Stimulated activated naive CD8-positive, alpha-beta T cell treated with anti-CD3 and anti-CD28 coated beads, Interleukin-15, Interleukin-2, amounts not matched to agents 100 U/mL and 50 U/mL, for 24 hours (primary cell): ENCODE data around the gene STXBP1.
A peak's percentile ranks its signal among the peaks of the same experiment; 100 is the strongest.
"Not testable (repeated sequence)": the region's sequence is repeated elsewhere in the genome, so short reads cannot be mapped to it uniquely, and the experiment has no call there.

Source experiments
- ATAC-seq: fragments of 150-1000 bp; cut with Tn5 transposase; one replicate; pipeline ENCODE4 v1.10.0; 2021
- DNase-seq: peaks from one replicate; pipeline ENCODE4 v3.0.0; 2021

Gene STXBP1

DNA sequence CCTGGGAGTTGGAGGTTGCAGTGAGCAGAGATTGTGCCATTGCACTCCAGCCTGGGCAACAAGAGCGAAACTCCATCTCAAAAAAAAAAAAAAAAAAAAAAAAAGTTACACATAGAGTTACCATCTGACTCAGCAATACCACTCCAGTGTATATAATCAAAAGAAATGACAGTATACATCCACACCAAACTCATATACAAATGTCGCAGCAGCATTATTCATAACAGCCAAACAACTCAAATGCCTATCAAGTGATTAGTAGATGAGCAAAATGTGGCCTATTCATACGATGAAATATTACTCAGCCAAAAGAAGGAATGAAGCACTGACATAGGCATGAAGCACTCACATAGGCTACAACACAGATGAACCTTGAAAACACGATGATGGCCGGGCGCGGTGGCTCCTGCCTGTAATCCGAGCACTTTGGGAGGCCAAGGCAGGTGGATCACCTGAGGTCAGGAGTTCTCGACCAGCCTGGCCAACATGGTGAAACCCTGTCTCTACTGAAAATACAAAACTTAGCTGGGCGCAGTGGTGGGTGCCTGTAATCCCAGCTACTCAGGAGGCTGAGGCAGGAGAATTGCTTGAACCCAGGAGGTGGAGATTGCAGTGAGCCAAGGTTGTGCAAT, 9.4 kb downstream of the STXBP1 start:
- DNase-seq, ATAC-seq: not testable (repeated sequence)

- ATAC-seq (no peak), DNase-seq (no peak)
These were observed 14.8 kb downstream of the STXBP1 start for GRCh38 chr9:127626752-127627493.

- no peak for ATAC-seq
- no peak for DNase-seq
These were observed 15.4 kb downstream of the STXBP1 start for GRCh38 chr9:127627494-127627855.

DNA sequence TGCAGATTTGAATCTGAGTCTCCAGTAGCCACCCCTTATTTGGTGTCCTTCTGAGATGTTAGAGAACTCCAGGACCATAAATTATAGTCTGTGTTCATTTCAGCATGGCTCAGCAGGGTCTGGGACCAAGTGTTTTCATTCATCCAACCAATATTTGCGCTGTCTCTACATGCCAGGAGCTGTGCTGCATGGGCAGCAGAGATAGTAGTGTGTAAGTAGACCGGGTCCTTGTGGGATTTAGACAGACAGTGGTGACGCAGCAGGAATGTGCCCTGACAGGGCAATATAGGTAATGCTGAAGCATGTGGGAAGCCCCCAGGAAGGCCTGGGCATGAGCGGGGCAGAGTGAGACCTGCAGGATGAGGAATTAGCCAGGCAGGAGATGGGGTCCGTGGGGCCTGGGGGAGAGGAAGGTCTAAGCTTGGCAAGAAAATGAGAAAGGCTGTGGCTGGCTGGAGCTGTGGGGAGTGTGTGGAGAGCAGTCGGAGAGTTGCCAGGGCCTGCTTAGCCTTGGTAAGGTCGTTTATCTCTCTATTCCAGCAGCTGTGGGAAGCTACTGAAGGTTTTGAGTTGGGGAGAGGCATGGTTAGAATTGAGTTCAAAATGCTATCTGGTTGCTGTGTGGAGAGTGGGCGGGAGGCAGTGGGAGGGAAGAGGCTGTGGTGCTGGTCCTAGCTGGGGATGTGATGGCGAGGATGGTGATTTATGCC, 16.8 kb downstream of the STXBP1 start:
- DNase-seq, result no peak

DNA sequence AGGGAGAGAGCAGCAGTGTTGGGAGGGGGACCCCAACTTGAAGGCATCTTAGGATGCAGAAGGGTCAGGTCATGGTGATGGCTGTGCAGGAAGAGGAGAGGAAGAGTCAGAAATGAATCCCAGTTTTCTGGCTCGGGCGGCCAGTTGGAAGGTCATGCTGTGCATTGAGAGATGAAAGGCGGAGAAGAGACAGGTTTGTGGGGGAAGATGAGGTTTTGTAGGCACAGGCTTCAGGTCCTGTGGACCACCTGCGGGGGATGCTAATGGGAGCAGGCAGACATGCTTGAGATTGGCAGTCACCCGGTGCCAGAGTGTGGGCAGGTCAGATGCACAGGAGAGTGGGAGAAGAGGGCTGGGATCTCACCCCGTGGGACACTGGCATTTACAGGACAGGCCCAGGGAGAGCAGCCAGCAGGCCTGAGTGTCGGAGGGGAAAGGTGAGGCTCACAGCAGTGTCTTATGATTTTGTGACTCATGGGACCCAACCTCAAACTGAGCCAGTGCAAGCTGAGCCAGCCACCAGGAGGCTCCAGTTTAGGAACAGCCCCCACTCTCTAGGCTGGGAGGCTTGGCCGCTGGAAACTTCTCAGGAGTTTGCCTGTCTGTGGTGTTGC, 17.5 kb downstream of the STXBP1 start:
- DNase-seq (peak; percentile 13), ATAC-seq (peak; percentile 81)

More for the DNA sequence above, 16.8 kb downstream of the STXBP1 start:
- ATAC-seq, result no peak

DNA sequence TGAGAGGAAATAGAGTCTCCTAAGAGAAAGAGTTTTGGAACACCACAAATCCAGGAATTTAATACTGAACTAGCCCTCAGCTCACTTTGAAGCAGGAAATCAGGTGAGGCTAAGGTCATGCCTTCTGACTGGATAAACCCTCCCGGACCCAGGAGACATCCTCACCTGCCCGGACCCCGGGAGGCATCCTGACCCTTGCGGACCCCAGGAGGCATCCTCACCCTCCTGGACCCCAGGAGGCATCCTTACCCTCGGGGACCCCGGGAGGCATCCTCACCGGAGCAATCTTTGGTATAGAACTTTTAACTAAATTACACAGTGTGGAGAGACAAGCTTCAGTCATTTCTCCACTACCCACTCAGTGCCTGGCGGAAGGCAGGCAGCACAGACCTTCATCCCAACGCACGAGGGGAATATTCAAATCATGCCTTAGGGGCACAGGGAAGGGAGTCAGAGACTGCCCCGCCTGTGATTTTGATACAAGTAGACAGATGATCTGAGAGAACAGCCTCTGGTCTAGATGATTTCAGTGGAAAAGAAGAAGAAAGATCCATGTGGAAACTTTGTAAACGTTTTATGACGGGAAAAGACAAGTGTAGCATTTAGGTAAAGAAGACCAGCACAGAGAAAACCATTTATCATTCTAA, 21.3 kb downstream of the STXBP1 start:
- DNase-seq, result no peak
- ATAC-seq, result no peak

DNA sequence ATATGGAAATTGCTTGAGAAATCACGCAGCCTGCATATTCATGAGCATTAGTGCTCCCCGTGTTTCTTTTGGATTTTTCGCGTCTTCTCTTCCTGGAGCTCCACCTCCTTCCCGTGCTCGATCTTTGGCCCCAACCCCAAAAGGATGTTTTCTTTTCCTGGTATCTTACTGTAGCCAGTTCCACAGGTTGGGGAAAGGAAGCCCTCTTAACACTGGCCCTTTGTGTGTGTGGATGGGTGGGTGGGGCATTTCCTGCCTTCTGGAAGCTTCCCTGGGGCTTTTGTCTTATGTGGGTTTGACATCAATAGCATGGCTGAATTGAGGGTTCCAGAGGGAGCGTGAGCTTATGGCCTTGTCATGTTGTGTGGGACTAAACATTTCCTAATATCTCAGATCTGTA, 21.9 kb downstream of the STXBP1 start:
- no peak for DNase-seq
- no peak for ATAC-seq

DNA sequence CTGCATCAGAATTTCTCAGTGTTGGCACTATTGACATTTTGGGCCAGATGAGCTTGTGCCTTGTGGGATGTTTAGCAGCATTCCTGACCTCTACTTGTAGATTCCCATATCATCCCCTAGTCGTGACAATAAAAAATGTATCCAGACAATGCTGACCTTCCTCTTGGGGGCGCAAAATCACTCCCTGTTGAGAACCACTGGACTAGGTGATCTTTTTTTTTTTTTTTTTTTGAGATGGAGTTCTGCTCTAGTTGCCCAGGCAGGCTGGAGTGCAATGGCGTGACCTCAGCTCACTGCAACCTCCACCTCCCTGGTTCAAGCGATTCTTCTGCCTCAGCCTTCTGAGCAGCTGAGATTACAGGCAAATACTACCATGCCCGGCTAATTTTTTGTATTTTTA, 22.6 kb downstream of the STXBP1 start:
- ATAC-seq (no peak), DNase-seq (no peak)

GRCh38 chr9:127635201-127635735, 23.2 kb downstream of the STXBP1 start:
- no peak for DNase-seq
- ATAC-seq, result no peak

DNA sequence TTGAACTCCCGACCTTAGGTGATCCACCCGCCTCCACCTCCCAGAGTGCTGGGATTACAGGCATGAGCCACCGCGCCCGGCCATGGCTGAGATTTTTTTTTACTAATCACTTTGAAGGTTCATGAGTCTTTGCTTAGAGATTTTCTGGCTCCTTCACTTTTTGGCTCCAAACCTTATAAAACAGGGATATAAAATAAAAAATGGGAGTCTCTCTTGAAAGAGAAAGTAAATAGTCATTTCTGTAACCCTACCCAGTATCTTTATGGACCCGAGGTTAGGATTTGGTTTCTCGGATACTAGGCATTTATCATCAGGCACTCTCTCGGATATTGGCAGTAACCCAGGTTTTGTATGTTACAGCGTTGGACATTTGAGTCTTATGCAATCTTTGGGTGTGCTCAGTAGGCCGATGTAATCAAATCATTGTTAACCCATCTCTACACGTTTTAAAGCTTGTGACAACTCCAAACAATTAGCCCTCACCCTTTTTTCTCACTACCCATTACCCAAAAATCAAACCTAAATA, 25.3 kb downstream of the STXBP1 start:
- DNase-seq (no peak), ATAC-seq (no peak)

- no peak for DNase-seq
- no peak for ATAC-seq
These were observed 28.9 kb downstream of the STXBP1 start for GRCh38 chr9:127640908-127641545.

DNA sequence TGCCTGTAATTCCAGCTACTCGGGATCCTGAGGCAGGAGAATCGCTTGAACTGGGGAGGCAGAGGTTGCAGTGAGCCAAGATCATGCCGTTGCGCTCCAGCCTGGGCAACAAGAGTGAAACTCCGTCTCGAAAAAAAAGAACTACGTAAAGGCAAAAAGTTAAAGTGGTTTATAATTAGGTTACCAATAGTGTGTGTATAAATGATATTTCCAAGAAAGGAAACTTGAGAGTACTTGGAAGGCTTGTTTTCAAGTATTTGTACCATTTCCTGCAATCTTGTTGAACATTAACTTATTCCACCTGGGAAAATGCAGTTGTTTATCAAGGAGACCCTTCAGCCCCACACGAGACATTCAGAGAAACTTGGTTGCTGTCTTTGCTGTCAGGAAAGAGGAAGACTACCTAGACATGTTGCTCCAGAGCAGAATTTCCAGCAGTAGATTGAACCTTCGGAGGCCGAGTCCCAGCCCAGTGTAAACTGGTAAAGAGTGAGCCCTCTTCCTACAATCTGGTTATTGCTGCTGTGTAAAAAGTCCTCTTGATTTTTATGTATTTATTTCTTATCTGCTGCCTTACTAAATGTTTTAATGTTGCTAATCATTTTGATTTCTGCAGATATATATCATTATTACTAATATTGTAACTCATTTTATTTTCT, 30.1 kb downstream of the STXBP1 start:
- no peak for DNase-seq
- ATAC-seq, result no peak

GRCh38 chr9:127644146-127644827, 32.2 kb downstream of the STXBP1 start:
- ATAC-seq (no peak), DNase-seq (no peak)

DNA sequence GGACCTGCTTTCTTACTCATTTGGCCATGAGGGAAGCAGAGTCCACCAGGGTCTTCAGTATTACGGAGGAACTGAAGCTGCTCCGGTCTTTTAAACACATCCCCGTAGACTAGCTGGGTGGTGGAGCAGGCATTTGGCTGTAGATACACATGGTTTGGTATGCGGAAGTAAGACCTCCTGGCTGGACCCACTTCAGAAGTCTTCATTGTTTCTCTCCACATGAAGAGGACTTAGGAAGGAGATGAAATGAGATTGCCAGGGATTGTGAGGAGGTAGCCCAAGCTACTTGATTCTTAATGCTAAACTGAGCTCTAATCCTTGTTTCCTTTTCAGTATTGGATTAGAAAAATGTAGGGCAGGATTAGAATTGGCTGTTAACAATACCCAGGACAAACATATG, 32.9 kb downstream of the STXBP1 start:
- ATAC-seq (no peak), DNase-seq (no peak)

GRCh38 chr9:127647451-127647850, 35.4 kb downstream of the STXBP1 start:
- DNase-seq (no peak), ATAC-seq (no peak)

DNA sequence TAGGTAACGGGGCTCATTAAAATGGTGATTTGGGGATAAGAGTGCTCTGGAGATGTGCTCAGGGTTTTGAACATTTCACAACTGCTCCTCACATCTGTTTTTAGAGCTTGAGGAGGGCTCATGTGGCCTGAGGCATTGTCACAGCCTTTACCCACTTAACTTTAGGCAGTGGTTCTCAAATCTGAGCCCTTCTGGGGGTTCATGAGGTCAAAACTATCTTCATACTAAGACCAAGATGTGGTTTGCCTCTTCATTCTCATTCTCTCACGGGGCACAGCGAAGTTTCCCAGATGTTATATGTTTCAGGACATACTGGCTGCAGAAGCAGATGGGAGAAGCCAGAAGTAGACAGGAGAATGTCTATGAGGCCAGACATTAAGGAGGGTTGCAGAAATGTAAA, 38.4 kb downstream of the STXBP1 start:
- no peak for DNase-seq
- ATAC-seq, result no peak

DNA sequence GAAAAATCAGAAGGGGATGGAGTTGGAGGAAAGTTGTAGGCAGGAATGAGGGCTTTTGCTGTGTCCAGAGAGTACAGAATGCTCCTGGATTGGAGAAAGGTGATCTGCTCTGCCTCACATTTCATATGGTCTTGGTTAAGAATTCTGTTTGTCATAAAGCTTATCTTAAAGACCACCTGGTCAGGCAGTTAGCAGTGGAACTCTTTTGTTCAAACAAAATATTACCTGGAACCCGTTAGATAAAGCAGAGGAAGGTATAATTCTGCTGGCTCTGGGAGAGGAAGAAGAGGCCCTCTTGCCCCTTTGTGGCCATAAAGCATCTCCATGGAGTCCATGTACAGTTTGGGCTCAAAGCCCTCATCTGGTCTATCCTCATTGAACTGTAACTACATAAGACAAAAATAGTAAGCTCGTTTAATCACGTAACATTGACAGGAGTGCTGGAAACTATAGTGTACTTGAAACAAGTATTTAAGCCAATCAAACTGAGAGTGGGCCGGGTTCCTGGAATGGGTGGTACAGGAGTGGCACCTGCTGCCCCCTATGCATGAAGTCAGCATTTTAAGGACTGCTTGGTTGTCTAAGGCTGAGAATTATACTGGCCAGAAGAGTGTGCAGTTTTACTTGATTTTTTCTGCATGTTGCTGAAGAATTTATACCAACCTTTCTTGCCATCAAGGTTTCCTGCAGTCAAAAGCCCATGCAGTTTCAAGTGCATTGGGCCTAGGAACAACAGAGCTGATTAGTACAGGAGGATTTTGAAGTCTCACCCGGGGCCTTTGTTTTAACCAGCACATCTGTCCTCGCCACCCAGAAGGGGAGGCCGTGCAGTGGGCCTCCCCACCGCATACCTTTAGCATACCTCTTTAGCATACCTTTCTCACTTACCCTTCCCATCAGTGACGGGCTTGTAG, 39.9 kb downstream of the STXBP1 start:
- no peak for ATAC-seq
- DNase-seq, result no peak

DNA sequence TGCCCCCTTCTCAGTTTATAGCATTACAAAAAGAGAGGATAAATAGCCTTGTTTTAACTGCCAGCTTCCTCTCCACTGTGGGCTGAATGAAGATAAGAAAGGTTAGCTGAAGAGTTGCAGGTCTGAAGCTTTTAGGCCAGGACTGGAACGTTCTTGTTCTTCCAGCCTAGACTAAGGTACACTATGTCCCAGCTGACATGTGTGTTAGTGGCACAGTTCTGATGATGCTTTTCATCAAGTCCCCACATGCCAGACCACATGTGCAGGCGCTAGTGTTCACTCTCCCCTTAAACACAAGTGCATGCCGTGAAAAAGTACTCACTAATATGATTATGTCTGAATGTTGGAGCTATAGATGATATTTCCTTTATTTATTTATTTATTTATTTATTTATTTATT, 40.7 kb downstream of the STXBP1 start:
- DNase-seq, result no peak
- no peak for ATAC-seq

- no peak for ATAC-seq
- no peak for DNase-seq
These were observed 42.5 kb downstream of the STXBP1 start for GRCh38 chr9:127654619-127655018.
